K562 (cell line): ENCODE measurements around the gene KCNAB1. TPM values are rescaled to one million over a fixed set of nuclear protein-coding genes. Genes with fewer than 3 reads are reported as not detected.

Source experiments
- ATAC-seq: fragments of 200-7000 bp; cut with Tn5 transposase; 3 replicates; pipeline ENCODE4 v1.9.1; 2020; ENCODE audit warnings: moderate library complexity
- BruUV-seq: library from RNA; stranded (reverse); fragments of 400-500 nt; replicated peaks from 2 replicates; lab custom pipeline; 2021; lab: Mats Ljungman, UMichigan
- CTCF ChIA-PET: fragments of 300-600 bp; formaldehyde crosslinking; extraction: SDS; loops from one replicate; lab custom pipeline; 2021; ENCODE audit warnings: low intra/inter-chr PET ratio; lab: Yijun Ruan, JAX
- POLR2A ChIA-PET: fragments of 300-600, 350-650 bp; sonication (Branson Sonifier 250); formaldehyde crosslinking; extraction: SDS; loops from one replicate; lab custom pipeline; 2021; ENCODE audit warnings: antibody characterized with exemption, inconsistent platforms; lab: Yijun Ruan, JAX
- DNase-seq, 4 experiments: peaks; one replicate each; pipeline versions ENCODE4 v3.0.0 to v3.0.0-alpha.2; 2011 to 2018; ENCODE audit warnings: low spot score in 3 of 4, mixed read lengths in 3 of 4; ENCODE audit errors: extremely low read depth in 1 of 4
- FAIRE-seq: peaks from 2 replicates; lab custom pipeline; 2011; peaks lifted over from hg19 to GRCh38; lab: Jason Lieb, UNC
- H2AFZ ChIP-seq: 2 replicates; pipeline ENCODE4 v1.6.0; 2011; ENCODE audit warnings: low read depth, low read length, control low read depth, inconsistent platforms
- H3K27ac ChIP-seq: fragments of 200-600 bp; 3 replicates; pipeline ENCODE4 v1.8.0; 2011; ENCODE audit warnings: low read depth, mild to moderate bottlenecking, control low read depth, inconsistent platforms, low read length, moderate library complexity, mixed read lengths; ENCODE audit errors: extremely low read depth
- H3K27me3 ChIP-seq, 2 experiments: fragments of 300-600 bp in 1 of 2; 2 replicates in 1 of 2; 3 replicates in 1 of 2; pipeline versions ENCODE4 v1.6.0 to v1.8.0; 2011; ENCODE audit warnings: inconsistent platforms in 2 of 2, low read length in 2 of 2, mild to moderate bottlenecking in 1 of 2, mixed read lengths in 1 of 2, moderate library complexity in 1 of 2; ENCODE audit not compliant: control insufficient read depth in 2 of 2, insufficient read depth in 2 of 2
- H3K36me3 ChIP-seq: fragments of 300-600 bp; 3 replicates; pipeline ENCODE4 v1.8.0; 2011; ENCODE audit warnings: mild to moderate bottlenecking, low read length, inconsistent platforms; ENCODE audit not compliant: control insufficient read depth, insufficient read depth
- H3K4me1 ChIP-seq, 2 experiments: fragments of 200-600 bp in 1 of 2; replicated peaks in 1 of 2; 2 replicates in 1 of 2; 3 replicates in 1 of 2; pipeline versions ENCODE4 v1.5.1 to v1.8.0; 2011; ENCODE audit warnings: inconsistent platforms in 2 of 2, low read length in 2 of 2, mild to moderate bottlenecking in 1 of 2, mixed read lengths in 1 of 2, moderate library complexity in 1 of 2; ENCODE audit not compliant: control insufficient read depth in 2 of 2, insufficient read depth in 2 of 2
- H3K4me2 ChIP-seq: 2 replicates; pipeline ENCODE4 v1.6.1; 2011; ENCODE audit warnings: low read length, control low read depth, inconsistent platforms, mixed read lengths; ENCODE audit not compliant: insufficient read depth
- H3K4me3 ChIP-seq: fragments of 200-600 bp; sonication (generic), shearing (Covaris generic); 2 replicates; pipeline ENCODE4 v1.5.1; 2016; ENCODE audit warnings: control low read depth, inconsistent platforms
- H3K79me2 ChIP-seq: fragments of 200-600 bp; 3 replicates; pipeline ENCODE4 v1.8.0; 2011; ENCODE audit warnings: low read length, inconsistent platforms; ENCODE audit not compliant: control insufficient read depth, insufficient read depth
- H3K9ac ChIP-seq, 2 experiments: 2 replicates each; pipeline versions ENCODE4 v1.6.0 to v1.6.1; 2011; ENCODE audit warnings: low read depth in 2 of 2, low read length in 2 of 2, control low read depth in 1 of 2, inconsistent platforms in 1 of 2, mild to moderate bottlenecking in 1 of 2, mixed read lengths in 1 of 2; ENCODE audit not compliant: insufficient read depth in 1 of 2
- H3K9me1 ChIP-seq: one replicate; pipeline ENCODE4 v1.6.0; 2011; ENCODE audit warnings: inconsistent platforms, mild to moderate bottlenecking, low read length, moderate library complexity; ENCODE audit not compliant: control insufficient read depth, insufficient read depth
- H3K9me3 ChIP-seq: replicated peaks from 2 replicates; pipeline ENCODE4 v1.5.1; 2011; ENCODE audit warnings: low read depth, low read length, inconsistent platforms; ENCODE audit not compliant: control insufficient read depth, insufficient read depth
- H4K20me1 ChIP-seq: replicated peaks from 2 replicates; pipeline ENCODE4 v1.6.1; 2011; ENCODE audit warnings: low read length, inconsistent platforms, mixed read lengths; ENCODE audit not compliant: control insufficient read depth, insufficient read depth
- E2F1 ChIP-seq: sonication (generic); formaldehyde crosslinking; IDR thresholded peaks from 2 replicates; pipeline ENCODE4 v1.8.1; 2023; ENCODE audit warnings: mild to moderate bottlenecking, missing genetic modification reagents, moderate library complexity
- GTF3C2 ChIP-seq: IDR thresholded peaks from 3 replicates; pipeline ENCODE4 v1.6.1; 2011; ENCODE audit warnings: borderline replicate concordance, mild to moderate bottlenecking, moderate library complexity; ENCODE audit not compliant: insufficient read length; ENCODE audit errors: extremely low read depth
- RERE ChIP-seq: sonication (generic); formaldehyde crosslinking; IDR thresholded peaks from 2 replicates; pipeline ENCODE4 v1.8.0; 2023; ENCODE audit warnings: missing genetic modification reagents, mild to moderate bottlenecking, borderline replicate concordance
- WGBS: fragments of 100-300 bp; shearing (Covaris generic); methylation state at CpG from one replicate; pipeline ENCODE4 v1.1.6; 2016; ENCODE audit warnings: low coverage, mixed read lengths; ENCODE audit not compliant: insufficient coverage; ENCODE audit errors: missing lambda C conversion rate; 5-methylcytosine and 5-hydroxymethylcytosine counted together
- in situ Hi-C: fragments of 300-500 bp; cut with MboI; formaldehyde crosslinking; loops from 4 replicates; pipeline ENCODE4 v1.15.0; 2018; ENCODE audit warnings: inconsistent platforms, mixed read lengths
- intact Hi-C: fragments of 100-400 bp; cut with micrococcal nuclease; formaldehyde crosslinking; loops from 2 replicates; pipeline ENCODE4 v1.14.2; 2022
- polyA plus RNA-seq, 8 experiments: library from polyadenylated mRNA; depleted of rRNA in 4 of 8; stranded (reverse) in 5 of 8; unstranded in 3 of 8; fragments of >200 nt; fragmentation: Nextera tagmentation in 2 of 8; fragmentation: Illumina TruSeq in 1 of 8; extraction: Ambion mirVana in 2 of 8; extraction: Trizol in 1 of 8; gene quantifications; 2 replicates each; pipeline versions ENCODE4 v1.2.1 to v1.2.3, GENCODE V29; 2011 to 2014; ENCODE audit warnings: inconsistent platforms in 1 of 8, missing spikeins in 1 of 8
- total RNA-seq, 7 experiments: library from RNA; depleted of rRNA in 6 of 7; stranded (reverse); fragments of >200 nt in 6 of 7; fragmentation: Illumina TruSeq in 2 of 7; extraction: Trizol in 2 of 7; gene quantifications; 2 replicates each; pipeline versions ENCODE4 v1.2.1 to v1.2.3, GENCODE V29; 2011 to 2021; ENCODE audit warnings: low replicate concordance in 1 of 7

Gene KCNAB1
- total and polyA plus RNA-seq, 9 of the 15 experiments (the other 6 are each of a cell fraction or from before 2014, with no cell fraction given): 0.14 to 1.2 (median 0.51) TPM

- TF ChIP-seq GTF3C2: no peak
Observed at GRCh38 chr3:156300371-156300770, 180.0 kb downstream of the KCNAB1 start (continued).

- Histone ChIP-seq H3K4me2 (no peak overlapping the region), H3K9me1 (no peaks in the 10 kb centered on the region), H3K9me3 (no peaks in the 10 kb centered on the region), H4K20me1 (no peaks in the 10 kb centered on the region; the same call in 1 of the 2 replicates), H3K79me2 (no peaks in the 10 kb centered on the region), H3K9ac (no peak overlapping the region), H3K4me1 (no peaks in the 10 kb centered on the region), H2AFZ (no peak overlapping the region), H3K27ac (no peak overlapping the region), H3K27me3 (no peaks in the 10 kb centered on the region), H3K36me3 (no peaks in the 10 kb centered on the region), H3K4me3 (no peak overlapping the region)
- POLR2A ChIA-PET: interaction anchor here (1.1 to 1.2 kb wide), 2 partner anchors 9 to 12 kb away, joined by 3 to 4 read pairs; no protein-coding TSS in a partner anchor
- in situ Hi-C loops: no loop called here
- ATAC-seq: no peak
- under 1% methylated on average over 6 of the region's 6 CpGs for WGBS
- intact Hi-C loops: no loop called here
- CTCF ChIA-PET: interaction anchor here (0.7 kb wide), 1 partner anchor 190 kb away, joined by 3 read pairs; no protein-coding TSS in a partner anchor
- DNase-seq: no peak
- BruUV-seq: no TSS peak
- no peak for FAIRE-seq
- TF ChIP-seq E2F1 (no peak), RERE (CRISPR knock-in tag) (no peak), GTF3C2 (no peak)
Observed at GRCh38 chr3:156300929-156301840, 180.8 kb downstream of the KCNAB1 start.
